GM10248 (cell line): ENCODE results near the gene ZDHHC1.

Experiments
- CTCF ChIA-PET: fragments of 300-600 bp; sonication (Branson Sonifier 250); formaldehyde crosslinking; extraction: SDS; loops from one replicate; lab custom pipeline; 2021; ENCODE audit warnings: antibody characterized with exemption; lab: Yijun Ruan, JAX
- POLR2A ChIA-PET: fragments of 350-650 bp; sonication (Branson Sonifier 250); formaldehyde crosslinking; extraction: SDS; loops from one replicate; lab custom pipeline; 2020; ENCODE audit warnings: antibody characterized with exemption; lab: Yijun Ruan, JAX
- DNase-seq: peaks from one replicate; pipeline ENCODE4 v3.0.0; 2012; ENCODE audit errors: extremely low spot score
- CTCF ChIP-seq: IDR thresholded peaks from 2 replicates; pipeline ENCODE4 v1.5.1; 2012; ENCODE audit warnings: mild to moderate bottlenecking, low read depth; ENCODE audit errors: extremely low read depth, missing control alignments, control extremely low read depth

Gene ZDHHC1

DNA sequence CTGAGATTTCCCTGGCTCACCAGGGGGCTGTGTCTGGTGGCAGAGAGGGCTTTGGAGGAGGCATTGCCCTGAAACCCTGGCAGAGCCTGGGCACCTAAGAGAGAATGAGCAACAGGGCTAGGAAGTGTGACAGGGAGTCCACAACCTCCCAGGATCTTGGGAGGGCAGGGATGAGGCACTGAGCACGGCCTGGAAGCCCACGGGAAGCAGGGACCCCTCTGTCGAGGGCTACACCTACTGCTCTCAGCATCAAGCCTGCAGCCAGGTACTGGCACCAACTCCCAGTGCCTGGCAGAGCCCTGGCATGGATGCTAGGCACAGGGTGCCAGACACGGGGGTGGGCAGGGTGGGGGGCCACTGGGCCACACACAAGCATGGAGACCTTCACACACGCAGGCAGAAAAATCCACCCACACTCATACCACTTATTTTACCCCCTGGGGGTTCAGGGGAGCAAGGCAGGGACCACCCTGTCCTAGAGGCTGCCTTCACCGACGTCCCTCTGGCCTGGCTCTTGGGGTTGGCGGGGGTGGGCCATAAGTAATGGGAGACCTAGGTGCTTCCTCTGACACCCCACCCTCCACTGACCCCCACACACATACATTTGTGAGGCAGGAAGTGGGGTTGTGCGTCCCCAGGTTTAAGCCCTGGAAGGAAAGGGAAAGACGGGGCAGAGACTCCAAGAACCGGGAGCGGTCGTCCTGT lies 13.7 kb upstream of the ZDHHC1 start:
- ChIA-PET POLR2A (no interaction called here), CTCF (interaction anchor here (1.0 to 5.9 kb wide), 7 partner anchors 13 to 185 kb away, joined by 3 to 118 read pairs (median 33); partner anchors contain the start of gene ZDHHC1)
- no peak for TF ChIP-seq CTCF
- DNase-seq, result no peak

GRCh38 chr16:67429053-67429798 lies 12.9 kb upstream of the ZDHHC1 start:
- CTCF ChIA-PET, result interaction anchor here (0.9 to 5.9 kb wide), 17 partner anchors 9 to 451 kb away, joined by 3 to 118 read pairs (median 7); partner anchors contain the start of genes CARMIL2 and ZDHHC1
- DNase-seq, result no peak
- TF ChIP-seq CTCF, result no peak
- POLR2A ChIA-PET, result no interaction called here

- peak; percentile 83 for DNase-seq
- TF ChIP-seq CTCF, result peak; percentile 93
- POLR2A ChIA-PET, result interaction anchor here (0.5 kb wide), 1 partner anchor 201 kb away, joined by 3 read pairs; no protein-coding TSS in a partner anchor
- CTCF ChIA-PET, result interaction anchor here (0.6 to 5.9 kb wide), 41 partner anchors 8 to 474 kb away, joined by 3 to 118 read pairs (median 5); partner anchors contain the start of genes ATP6V0D1, CARMIL2 and ZDHHC1
Observed at GRCh38 chr16:67428146-67428731, 12.0 kb upstream of the ZDHHC1 start.

- ChIA-PET CTCF (interaction anchor here (1.1 to 5.9 kb wide), 16 partner anchors 9 to 473 kb away, joined by 3 to 118 read pairs (median 12); partner anchors contain the start of genes ATP6V0D1 and ZDHHC1), POLR2A (interaction anchor here (0.7 kb wide), 1 partner anchor 461 kb away, joined by 5 read pairs; no protein-coding TSS in a partner anchor)
- DNase-seq, result no peak
- TF ChIP-seq CTCF, result no peak
Observed at GRCh38 chr16:67426950-67427349, 10.7 kb upstream of the ZDHHC1 start.

- ChIA-PET POLR2A (no interaction called here), CTCF (interaction anchor here (1.1 to 5.9 kb wide), 9 partner anchors 9 to 219 kb away, joined by 3 to 118 read pairs (median 12); partner anchors contain the start of genes ATP6V0D1, CARMIL2 and ZDHHC1)
- no peak for DNase-seq
- no peak for TF ChIP-seq CTCF
Observed at GRCh38 chr16:67426022-67426421, 9.7 kb upstream of the ZDHHC1 start.

DNA sequence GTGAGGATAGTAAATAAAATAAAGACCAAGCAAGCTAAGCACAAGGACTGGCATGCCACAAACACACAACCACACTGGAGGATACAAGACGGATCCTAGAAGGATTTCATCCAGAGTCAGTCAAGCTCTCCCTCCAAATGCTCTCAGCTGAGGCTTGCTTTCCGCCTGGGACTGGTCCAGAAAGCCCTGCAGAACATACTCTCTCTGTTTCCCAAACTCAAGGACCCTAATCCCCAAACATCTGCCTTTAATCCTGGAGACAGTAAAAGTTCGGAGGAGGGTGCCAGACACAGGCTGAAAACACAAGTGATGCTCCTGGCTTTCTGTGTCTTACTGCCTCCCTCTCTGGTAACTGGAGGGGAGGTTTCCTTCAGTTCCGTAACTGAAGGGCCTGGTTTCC lies 9.3 kb upstream of the ZDHHC1 start:
- CTCF ChIA-PET, result interaction anchor here (1.3 to 5.9 kb wide), 6 partner anchors 8 to 219 kb away, joined by 4 to 118 read pairs (median 37); partner anchors contain the start of genes ATP6V0D1, CARMIL2 and ZDHHC1

More for the DNA sequence above, 9.3 kb upstream of the ZDHHC1 start:
- no peak for TF ChIP-seq CTCF
- POLR2A ChIA-PET, result no interaction called here
- no peak for DNase-seq
